DND-41 (cell line): Measurements from ENCODE around the gene CALHM6.

Experiments
- EZH2 ChIP-seq: IDR thresholded peaks from 3 replicates; pipeline ENCODE4 v1.6.1; 2012; ENCODE audit warnings: borderline replicate concordance, low read depth, mild to moderate bottlenecking, moderate library complexity, low read length, inconsistent platforms; ENCODE audit not compliant: severe bottlenecking
- TF ChIP-seq, protein P1 (sequence below): IDR thresholded peaks from 2 replicates; pipeline ENCODE4 v1.5.1; 2012; ENCODE audit warnings: borderline replicate concordance, low read length, moderate library complexity, mild to moderate bottlenecking; ENCODE audit not compliant: poor library complexity, severe bottlenecking; ENCODE audit errors: extremely low read depth

DNA sequence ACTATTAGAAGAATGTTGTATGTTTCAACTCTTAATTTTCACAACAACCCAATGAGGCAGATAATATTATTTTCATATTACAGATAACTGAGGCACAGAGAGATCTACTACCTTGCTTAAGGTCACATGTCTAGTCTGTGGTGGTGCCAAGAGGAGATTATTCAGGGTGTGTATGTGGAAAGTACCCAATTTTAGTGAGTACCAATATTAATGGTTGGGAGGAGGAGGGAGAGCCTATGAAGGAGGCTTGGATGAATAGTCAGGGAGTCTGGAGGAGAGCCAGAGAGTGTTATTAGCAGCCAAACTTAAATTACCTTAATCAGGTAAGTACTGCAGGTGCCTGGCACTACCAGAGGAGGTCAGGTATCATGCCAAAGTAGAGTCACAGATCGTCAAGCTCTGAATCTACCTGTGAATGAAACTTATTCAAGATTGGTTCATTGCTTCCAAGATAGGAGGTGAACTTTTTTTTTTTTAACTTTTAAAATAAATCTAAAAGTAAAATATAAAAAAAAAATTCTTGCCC lies 10.9 kb upstream of the CALHM6 start:
- no peak for TF ChIP-seq EZH2
- TF ChIP-seq, protein P1, sequence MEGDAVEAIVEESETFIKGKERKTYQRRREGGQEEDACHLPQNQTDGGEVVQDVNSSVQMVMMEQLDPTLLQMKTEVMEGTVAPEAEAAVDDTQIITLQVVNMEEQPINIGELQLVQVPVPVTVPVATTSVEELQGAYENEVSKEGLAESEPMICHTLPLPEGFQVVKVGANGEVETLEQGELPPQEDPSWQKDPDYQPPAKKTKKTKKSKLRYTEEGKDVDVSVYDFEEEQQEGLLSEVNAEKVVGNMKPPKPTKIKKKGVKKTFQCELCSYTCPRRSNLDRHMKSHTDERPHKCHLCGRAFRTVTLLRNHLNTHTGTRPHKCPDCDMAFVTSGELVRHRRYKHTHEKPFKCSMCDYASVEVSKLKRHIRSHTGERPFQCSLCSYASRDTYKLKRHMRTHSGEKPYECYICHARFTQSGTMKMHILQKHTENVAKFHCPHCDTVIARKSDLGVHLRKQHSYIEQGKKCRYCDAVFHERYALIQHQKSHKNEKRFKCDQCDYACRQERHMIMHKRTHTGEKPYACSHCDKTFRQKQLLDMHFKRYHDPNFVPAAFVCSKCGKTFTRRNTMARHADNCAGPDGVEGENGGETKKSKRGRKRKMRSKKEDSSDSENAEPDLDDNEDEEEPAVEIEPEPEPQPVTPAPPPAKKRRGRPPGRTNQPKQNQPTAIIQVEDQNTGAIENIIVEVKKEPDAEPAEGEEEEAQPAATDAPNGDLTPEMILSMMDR = no peak
